HG02852 (cell line): ENCODE data around the gene ALOX5.
A peak's percentile ranks its signal among the peaks of the same experiment; 100 is the strongest.

Experiments
- ATAC-seq: cut with Tn5 transposase; IDR thresholded peaks from one replicate; pipeline ENCODE4 v1.9.1; 2021; ENCODE audit warnings: mild to moderate bottlenecking, moderate library complexity; ENCODE audit not compliant: unreplicated experiment

Gene ALOX5

DNA sequence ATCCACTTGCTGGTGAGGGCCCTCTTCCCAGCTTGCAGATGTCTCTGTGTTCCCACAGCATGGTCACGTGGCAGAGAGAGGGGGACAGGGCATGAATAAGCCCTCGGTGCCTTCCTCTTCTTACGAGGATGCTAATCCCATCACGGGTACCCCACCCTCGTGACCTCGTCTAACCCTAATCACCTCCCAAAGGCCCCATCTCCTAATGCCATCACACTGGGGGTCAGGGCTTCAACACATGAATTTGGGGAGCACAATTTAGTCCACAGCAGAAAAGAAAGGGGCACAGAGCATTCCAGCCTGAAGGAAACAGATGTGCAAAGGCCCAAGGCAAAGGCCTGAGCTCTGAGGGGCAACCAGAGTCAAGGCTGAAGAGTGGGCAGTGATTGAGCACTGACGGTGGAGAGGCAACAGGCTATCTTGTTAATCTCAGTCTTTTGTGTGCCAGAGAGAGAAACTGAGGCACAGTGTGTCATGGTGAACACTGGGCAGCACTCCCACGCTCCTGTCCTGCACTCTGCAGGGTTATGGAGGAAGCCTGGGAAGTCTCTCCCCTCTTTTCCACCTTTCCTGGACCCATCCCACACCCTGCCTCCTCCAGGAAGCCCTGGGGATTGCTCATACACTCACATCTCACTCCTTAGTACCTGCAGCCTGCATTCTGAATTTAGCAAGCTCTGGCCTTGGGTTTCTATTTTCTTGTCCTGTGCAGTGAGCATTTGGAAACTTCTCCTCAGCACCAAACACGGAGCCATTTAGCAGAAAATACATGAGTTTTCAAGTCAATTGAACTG is 49.0 kb downstream of the ALOX5 start:
- ATAC-seq: no peak

DNA sequence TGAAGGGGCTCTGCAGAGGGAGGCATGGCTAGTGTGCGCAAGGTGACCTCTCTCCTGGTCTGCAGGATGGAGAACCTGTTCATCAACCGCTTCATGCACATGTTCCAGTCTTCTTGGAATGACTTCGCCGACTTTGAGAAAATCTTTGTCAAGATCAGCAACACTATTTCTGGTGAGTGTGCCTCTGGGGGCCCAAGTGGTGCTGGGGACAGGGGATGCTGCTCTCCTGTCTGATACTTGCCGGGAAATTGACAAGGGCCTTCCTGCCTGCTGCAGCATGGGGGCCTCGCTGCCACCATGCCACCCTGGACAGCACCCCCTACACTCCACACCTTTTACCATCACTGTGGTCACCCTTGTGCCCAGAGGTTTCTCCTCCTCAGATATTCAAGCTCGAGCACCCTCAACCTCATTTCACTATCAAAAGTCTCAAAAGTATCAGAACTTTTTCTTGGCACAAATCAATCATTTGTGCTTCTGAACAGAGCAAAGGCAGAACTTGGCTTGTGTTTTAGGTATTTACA is 50.0 kb downstream of the ALOX5 start:
- ATAC-seq: no peak

DNA sequence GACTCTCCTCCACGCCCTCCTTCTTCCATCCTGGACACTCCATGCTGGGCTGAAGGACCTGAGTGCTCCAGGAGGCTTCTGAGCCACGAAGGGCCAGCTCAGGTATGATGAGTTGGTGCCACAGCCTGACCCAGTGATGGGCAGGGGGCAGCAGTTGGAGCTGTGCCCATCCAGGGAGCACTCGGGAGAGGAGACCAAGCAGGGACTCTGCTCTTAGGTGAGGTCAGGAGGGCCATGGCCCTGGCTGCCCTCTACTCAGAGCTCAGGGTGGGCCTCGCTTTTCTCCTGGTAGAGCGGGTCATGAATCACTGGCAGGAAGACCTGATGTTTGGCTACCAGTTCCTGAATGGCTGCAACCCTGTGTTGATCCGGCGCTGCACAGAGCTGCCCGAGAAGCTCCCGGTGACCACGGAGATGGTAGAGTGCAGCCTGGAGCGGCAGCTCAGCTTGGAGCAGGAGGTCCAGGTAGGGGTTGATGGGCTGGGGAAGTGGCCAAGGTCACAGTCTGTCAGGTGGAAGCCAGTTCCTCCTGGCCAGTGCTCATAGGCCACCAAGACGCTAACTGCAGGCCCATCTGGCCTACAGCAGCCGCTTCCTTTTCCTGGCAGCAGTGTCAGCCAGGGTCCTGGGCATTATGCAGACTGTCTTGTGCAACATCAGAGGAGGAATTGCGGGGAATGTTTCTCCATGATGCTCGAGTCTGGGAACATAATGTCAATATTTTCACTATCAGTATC is 50.8 kb downstream of the ALOX5 start:
- no peak for ATAC-seq

DNA sequence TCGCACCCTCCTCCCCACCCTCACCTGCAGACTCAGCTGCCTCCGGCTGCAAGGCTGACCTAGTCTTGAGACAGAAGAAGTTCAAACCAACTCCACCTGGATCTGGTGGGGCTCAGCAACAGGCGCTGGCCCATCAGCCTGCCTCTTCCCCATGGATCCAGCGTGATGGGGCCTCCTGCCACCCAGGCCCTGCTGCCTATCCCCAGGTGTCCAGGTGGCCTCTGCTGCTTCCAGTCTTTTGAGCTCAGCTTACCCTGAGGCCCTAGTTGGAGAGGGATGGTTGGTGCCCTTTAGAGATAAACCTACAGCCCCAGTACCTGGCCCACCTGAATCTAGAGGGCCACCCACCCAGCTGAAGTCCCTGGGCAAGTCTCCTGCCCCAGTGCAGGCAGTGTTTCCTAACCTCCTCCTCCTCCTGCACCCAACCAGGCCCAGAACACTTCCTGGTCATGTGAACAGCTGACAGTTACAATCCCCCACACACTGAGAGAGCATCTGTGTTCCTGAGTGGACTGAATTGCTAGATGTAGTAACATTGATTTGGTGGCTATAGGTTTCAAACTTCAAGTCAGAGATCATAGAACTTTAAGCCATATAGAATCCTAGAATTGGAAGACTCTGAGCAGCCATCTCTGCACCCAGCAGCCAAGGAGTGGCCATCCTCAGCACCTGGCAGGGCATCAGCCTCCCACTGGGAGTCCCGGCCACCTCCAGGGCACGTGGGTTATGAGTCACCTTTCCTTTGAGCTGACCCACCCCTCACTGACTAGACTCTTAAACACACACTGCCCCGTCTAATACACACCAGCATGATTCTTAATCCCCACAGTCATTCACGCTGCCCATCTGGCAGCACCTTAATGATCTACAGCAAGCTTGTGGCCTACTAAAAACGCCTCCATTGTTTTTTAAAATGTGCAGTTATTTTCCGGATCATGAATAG is 51.9 kb downstream of the ALOX5 start:
- no peak for ATAC-seq

DNA sequence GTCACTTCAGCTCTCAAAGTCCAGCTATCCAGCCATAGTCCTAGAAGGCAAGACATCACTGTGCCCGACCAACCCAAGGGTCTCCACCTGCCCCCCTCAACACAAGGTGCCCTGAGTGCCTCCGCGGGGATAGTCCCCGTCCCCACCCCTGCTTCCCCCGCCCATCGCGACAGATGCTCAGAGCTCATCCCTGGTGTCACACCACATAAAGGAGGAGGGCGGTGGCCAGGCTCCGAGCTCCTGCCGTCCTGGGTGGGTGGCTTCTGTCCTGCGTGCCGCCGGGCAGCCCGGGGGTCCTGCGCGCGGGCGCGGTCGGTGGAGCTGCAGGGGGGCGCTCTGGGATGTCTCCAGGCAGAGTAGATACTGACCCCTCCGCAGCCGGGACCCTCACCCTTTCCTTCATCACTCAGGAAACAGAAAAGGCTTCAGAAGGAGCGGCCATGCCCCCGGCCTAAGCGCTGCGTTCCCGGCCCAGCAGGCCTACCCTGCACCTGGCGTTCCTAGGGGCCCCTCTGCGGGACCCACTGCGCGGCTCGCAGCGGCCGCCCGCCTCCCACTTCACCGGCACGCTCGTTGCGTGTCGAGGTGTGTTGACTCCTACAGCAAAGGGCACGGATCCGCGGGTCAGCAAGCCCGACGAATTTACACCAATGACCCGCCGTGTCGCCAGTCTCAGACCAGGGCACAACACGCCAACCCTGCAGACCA is 53.4 kb downstream of the ALOX5 start:
- ATAC-seq: no peak

DNA sequence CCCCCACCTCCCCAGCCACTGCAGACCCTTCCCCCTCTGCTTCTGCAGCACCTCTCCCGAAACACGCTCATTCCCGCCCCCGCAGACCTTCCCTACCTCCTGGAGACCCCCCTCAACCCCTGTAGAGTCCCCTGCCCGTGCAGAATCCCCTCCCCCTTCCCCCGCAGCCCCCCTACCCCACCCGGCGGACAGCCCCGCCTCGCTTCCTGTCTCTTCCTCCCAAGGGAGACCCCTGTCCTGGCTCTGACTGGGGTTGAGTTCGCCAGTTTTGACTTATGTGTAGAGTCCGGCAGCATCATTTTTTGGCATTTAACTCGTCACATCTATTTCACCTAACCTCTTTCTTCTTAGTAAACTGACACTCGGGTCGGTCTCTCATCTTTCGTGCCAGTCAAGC is 54.0 kb downstream of the ALOX5 start:
- ATAC-seq: no peak

DNA sequence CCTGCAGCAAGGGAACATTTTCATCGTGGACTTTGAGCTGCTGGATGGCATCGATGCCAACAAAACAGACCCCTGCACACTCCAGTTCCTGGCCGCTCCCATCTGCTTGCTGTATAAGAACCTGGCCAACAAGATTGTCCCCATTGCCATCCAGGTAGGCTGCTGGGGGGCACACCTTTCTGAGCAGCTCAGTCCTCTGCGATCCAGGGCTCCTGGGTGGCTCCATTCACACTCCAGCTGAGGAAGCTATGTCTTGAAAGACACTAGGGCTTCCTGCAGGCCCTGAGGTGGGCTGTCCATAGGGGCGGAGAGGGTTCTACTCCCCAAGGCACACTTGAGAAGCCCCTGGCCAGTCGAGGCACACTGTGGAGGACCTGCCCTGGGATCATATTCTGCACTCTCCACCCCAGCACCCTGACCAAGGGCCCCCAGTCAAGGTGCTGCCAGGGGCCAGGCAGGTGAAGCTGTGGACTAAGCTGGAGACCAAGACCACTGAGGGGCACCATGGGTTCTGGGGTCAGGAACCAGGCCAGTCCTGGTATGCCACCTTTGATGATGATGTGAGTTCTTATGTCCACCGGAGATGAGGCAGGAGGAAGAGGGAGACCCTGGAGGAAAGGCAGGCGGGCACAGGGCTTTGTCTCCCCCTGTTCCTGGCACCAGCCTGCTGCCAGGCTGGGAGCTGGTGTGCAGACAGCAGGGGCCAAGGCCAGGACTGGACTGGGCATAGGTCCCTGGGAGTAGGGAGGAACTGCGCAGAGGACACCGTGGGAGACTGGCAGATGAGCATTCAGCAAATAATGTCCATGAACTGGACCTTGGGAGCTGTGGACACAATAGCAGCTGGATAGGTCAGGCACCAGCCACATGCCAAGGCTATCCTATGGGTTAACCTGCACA is 54.8 kb downstream of the ALOX5 start:
- ATAC-seq: no peak

DNA sequence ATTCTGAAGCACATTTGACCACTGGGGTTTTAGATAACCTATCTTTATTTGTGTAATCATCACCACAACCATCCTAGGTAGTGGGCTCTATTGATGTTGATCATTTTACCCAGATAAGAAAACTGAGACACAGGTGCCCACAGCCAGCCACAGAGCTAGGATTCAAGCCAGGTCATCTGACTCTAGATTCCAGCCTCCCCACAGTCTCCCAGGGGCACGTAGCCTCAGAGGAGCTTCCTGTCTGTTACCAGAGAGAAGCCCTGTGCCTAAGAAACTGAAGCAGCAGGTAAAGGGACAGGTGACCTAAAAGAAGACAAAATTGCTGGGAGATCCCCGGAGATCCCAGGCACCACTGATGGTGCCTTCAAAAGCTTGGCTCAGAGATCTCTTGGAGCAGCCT is 55.8 kb downstream of the ALOX5 start:
- ATAC-seq: no peak

DNA sequence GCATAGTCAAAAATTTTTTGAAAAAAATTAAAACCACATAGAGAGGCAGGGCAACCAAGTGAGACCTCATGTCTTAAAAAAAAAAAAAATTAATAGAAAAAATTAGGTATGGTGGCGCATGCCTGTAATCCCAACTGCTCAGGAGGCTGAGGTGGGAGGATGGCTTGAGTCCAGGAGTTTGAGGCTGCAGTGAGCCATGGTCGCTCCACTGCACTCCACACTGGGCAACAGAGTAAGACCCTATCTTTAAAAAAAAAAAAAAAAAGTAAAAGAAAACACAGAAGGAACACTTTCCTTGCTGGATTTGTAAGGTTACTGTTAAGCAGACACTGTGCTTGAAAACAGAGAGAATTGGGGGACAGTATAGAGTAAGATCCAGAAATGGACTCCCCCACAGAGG is 58.1 kb downstream of the ALOX5 start:
- no peak for ATAC-seq

DNA sequence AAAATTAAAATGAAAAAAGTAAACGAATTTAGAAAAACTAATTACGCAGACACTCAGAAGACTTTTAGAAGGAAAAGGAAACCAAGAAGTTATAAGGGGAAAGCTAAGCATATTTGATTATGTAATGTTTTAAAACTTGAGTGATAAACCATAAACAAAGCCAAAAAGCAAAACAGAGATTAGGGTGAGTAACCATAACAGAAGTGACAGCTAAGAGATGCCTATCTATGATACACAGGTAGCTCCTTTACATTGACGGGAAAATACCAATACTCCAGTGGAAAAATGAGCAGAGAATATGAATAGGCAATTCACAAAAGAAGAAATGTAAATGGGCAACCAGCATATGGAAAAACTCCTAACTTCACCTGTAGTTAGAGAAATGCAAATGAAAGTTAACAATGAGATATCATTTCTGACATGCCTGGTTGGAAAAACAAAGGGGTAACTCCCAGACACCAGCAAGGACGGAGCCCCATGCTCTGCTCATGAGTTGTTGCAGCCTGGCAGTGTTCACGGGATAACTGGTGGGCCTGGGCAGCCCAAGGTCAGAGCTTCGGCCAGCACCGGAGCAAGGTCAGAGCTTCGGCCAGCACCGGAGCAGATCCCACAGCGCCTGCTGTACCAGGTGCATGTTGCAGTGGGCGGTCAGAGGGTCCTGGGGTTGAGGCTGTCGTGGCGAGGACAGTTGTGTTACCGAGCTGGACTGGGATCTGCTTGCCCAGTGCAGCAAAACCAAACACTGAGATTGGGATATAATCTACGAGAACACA is 58.9 kb downstream of the ALOX5 start:
- ATAC-seq: no peak

DNA sequence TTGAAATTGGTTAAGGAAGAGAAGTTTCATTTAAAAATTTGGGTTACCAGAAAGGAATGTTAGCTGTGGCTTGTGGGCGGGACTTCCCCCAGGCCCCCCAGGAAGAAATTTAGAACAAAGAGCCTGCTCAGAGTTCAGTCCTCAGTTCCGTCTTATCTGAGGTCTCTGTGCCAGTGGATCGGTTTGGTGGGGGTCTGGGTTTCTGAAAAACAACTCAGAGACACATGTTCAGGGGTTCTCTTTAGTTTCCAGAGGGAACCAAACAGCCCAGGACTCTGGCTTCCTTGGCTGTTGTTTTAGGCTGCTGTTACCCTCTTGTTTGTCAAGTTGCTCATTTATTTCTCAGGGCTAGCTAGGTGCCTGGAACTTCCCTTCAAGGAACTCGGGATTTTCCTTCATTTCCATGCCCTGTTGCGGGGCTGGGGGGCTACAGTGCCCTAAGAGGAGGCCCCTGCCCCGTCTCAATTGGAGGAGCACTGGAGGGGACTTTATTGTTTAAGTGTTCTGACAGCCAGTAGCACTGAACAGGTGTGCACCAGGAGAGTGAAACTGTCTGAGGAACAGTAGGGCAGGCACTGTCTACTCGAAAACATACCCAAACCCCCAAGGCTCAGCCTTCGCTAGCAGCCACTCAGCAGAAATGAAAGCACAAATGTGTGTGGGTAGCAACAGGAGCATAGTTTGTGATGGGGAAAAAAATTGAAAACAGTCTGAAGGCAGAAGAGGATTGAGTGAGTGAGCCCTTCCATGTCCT is 59.9 kb downstream of the ALOX5 start:
- peak; percentile 97 for ATAC-seq

DNA sequence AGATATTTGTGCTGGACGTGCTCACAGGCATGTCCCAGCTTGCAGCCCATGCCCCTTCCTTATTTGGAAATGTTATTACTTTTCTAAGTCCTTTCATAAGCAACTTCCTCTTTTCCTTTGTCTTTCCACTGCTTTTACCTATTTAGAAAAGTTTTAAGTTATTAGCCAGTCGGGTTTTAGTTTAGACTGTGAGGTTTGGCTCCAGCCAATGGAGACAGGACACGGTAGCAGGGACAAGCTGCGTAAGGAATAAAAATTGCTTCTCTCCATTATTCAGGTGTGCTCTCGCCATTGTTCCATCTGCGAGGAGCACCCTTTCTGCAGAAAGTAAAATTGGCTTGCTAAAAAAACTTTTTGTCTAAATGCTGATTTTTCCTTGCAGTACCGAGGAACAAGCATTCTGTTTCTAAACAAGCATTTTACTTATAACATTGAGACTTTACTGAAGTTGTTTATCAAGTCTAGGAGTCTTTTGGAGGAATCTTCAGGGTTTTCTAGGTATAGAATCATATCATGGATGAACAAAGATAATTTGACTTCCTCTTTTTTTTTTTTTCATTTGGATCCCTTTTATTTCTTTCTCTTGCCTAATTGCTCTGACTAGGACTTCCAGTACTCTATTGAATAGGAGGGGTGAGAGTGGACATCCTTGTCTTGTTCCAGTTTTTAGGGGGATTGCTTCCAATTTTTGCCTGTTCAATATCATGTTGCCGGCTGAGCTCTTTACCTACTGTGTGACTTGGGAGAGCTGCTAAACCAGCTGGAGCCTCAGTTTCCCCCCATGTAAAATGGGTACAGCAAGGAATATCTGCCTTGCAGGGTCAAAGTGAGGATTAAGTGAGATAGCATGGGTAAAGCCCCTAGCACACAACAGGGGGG is 63.8 kb downstream of the ALOX5 start:
- no peak for ATAC-seq

DNA sequence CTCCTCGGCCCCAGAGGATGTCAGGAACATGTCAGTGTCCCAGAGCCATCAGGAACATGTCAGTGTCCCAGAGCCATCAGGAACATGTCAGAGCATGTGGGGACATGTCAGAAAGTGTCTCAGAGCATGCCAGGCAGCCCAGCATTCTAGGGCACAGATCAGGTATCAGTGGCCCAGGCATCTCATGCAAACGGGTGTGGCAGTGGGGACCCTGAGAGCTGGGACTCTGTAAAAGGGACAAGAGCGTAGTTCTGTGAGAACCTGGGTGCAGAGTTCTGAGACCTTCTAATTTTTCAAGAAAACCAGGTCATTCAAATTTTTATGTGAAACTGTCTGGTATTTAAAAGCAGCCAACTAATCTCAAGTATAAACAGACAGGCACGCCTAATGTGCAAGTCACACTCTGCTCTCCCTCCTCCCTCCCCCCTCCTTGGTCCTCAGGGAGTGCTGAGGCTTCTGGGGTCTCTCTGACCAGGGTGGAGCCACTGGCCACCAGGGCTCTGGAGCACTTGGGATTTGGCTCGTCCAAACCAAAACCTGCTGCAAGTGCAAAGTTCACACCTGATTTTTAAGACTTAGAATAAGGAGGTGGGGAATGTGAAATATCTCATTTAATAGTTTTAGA is 64.6 kb downstream of the ALOX5 start:
- ATAC-seq: no peak

DNA sequence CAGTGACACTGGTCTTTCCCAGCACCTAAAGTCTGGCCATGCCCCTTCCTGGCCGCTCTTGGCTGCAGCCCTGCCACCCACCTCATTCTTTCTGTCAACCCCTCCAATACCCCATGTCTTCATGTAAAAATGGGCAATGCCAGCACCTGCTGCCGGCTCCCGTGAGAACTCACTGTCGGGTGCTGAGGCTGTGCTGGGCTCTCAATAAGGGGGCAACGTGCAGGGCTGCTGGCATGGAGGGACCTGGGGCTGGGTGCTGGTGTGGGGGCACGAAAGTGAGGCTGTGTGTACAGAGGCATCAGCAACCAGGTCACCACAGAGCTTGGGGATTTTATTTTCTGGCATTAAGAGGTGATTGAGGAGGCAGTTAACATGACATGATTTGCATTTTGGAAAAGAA is 65.3 kb downstream of the ALOX5 start:
- ATAC-seq: no peak

DNA sequence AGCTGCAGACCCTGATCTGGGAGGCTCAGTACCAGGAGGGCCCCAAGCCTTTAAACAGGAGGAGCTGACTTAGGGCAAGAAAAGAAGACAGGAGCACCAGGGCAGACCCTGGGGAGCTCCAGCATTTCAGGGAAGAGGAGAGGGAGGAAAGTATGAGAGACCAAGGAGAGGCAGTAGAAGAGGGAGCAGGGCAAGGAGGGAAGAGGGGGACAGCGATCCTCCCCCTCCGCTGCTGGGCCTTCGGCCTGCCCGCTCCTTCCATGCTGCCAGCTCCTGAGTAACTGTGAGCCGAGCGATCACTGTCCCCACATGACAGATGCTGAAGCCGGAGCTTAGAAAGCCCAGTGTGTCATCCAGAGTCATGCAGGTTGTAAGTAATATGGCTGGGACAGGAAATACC is 65.9 kb downstream of the ALOX5 start:
- ATAC-seq: no peak

DNA sequence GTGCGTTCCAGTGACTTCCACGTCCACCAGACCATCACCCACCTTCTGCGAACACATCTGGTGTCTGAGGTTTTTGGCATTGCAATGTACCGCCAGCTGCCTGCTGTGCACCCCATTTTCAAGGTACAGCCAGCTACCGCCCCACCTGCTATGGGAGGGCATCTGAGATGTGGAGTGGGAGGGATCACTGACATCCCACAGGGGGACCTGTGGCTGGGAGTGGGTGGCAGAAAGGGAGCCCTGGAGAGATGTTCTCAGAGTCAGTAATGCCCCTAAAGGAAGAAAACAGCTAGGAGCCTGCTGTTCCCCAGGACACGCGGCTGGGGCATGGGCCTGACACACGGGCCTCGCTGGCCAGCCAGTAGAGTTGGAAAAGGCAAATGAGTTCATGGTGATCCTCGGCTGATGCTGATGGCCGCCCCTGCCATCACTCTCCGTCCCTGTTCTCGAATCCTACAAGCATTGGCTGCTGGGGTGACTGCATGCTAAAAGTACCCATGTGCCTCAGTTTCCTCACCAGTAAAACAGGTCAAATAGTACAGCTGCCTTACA is 66.6 kb downstream of the ALOX5 start:
- no peak for ATAC-seq
